Measurements from ENCODE around the gene SMO. TPM values are rescaled to one million over a fixed set of nuclear protein-coding genes. Genes with fewer than 3 reads are reported as not detected.

Gene SMO
- total RNA-seq, 1 donor from 2014 or later, result 103 TPM

DNA sequence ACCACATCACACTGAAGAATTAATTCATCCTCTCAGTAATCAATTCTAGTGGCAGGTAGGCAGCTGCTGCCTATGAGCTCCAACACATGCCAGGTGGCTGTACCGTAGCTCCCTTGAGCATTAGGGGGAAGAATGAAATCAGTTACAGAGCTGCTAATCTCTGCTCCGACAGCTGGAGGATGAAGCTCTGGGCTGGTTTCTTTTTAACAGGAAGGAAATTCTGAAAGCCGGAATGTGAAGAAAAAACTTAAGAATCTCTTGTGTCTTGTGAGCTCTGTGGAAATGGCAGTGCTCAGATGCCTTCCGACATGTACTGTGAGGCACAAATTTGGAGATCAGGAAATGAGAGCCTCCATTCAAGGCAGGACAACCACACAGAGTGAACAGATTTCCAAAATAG is 33.6 kb downstream of the SMO start:
- no peak for DNase-seq (ENCODE audit: low spot score, unreplicated experiment)
- peaks cover 2% of the 10 kb centered on the region for H3K36me3 Mint-ChIP-seq (ENCODE audit: insufficient read depth)
- TF ChIP-seq, protein P1, sequence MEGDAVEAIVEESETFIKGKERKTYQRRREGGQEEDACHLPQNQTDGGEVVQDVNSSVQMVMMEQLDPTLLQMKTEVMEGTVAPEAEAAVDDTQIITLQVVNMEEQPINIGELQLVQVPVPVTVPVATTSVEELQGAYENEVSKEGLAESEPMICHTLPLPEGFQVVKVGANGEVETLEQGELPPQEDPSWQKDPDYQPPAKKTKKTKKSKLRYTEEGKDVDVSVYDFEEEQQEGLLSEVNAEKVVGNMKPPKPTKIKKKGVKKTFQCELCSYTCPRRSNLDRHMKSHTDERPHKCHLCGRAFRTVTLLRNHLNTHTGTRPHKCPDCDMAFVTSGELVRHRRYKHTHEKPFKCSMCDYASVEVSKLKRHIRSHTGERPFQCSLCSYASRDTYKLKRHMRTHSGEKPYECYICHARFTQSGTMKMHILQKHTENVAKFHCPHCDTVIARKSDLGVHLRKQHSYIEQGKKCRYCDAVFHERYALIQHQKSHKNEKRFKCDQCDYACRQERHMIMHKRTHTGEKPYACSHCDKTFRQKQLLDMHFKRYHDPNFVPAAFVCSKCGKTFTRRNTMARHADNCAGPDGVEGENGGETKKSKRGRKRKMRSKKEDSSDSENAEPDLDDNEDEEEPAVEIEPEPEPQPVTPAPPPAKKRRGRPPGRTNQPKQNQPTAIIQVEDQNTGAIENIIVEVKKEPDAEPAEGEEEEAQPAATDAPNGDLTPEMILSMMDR (IDR thresholded peaks at IDR 0.05; ENCODE audit: unreplicated experiment), result no peak
- H3K27me3 Mint-ChIP-seq, result peaks cover 12% of the 10 kb centered on the region
- no peak overlapping the region for H3K4me3 Mint-ChIP-seq (ENCODE audit: low read depth)
- peaks cover 20% of the 10 kb centered on the region for H3K4me1 Mint-ChIP-seq (ENCODE audit: low read depth)
- H3K27ac Mint-ChIP-seq, result no peak overlapping the region
- H3K9me3 Mint-ChIP-seq (ENCODE audit: low read depth), result no peaks in the 10 kb centered on the region

DNA sequence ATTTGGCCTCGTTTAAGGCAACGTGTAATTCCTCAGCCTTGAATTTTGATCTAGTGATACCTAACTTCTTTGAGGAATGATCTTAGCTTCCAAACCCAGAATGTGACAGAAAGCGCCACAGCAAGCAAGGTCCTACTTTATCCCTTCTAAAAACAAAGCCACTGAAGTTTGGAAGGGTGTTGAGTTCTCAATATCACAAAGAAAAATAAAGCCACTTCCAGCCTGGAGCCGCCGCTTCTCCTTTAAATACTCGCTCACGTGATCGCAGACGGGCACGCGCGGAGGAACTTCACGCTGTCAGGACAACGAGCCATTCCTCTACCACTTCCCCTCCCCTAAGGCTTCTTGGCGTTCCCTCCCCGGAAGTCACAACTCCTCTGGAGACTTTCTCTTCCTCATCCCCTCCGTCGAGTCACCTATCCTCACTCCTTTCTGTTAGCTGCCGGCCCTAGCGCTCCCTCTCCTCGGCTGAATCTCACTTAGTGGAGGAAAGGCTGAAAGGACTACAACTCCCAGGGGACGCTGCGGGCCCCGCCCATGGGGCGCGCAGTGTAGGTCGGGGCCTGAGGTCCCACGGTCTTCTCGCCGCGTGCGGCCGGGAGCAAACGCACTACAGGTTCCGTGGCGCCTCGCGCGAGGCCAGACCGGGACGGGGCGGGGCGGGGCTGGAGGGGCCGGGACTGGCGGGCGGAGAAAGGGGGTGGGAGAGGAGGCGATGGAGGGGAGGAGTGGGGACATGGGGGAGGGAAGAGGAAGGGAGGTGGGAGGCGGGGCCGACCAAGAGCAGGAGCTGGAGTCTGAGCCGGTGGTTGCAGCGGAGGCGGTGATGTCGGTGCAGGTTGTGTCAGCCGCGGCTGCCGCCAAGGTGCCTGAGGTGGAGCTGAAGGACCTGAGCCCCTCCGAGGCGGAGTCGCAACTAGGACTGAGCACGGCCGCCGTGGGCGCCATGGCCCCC is 36.1 kb downstream of the SMO start, which contains the start of gene AHCYL2:
AHCYL2 (plus strand) TSS at position 780 of the 955 bp plus-strand sequence.
- H3K4me1 Mint-ChIP-seq (ENCODE audit: low read depth), result peaks cover 32% of the 10 kb centered on the region

DNA sequence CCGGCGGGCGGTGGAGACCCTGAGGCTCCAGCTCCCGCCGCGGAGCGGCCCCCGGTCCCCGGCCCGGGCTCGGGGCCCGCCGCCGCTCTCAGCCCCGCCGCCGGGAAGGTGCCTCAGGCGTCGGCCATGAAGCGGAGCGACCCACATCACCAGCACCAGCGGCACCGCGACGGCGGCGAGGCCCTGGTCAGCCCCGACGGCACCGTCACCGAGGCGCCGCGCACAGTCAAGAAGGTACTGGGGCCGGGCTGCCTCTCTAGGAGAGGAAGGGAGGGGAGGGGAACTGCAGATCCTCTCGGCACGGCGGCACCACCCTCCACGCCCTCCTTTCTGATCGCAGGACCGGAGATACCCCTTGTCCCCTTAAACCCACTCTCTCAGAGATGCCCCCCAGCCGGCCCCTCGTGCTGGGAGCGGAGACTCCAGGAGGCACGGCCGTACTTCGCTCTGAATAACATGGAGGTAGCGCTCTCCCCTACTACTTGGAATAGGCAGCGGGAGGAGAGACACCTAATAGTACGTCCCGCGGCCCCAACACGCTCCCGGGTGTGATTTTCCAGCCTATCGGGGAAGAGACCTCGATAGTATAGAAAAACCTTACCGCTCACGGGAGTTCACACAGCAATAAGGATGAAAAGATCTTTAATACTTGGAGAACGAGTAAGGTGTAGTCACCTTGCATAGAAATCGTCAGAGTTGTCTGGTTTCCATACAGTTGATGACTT is 36.9 kb downstream of the SMO start:
- DNase-seq (ENCODE audit: low spot score, unreplicated experiment), result peak; percentile 44
- Mint-ChIP-seq H3K36me3 (ENCODE audit: insufficient read depth) (no peaks in the 10 kb centered on the region), H3K27ac (peak overlapping the region; percentile 92), H3K4me3 (ENCODE audit: low read depth) (peak overlapping the region; percentile 91), H3K27me3 (peaks cover 12% of the 10 kb centered on the region), H3K4me1 (ENCODE audit: low read depth) (peaks cover 32% of the 10 kb centered on the region), H3K9me3 (ENCODE audit: low read depth) (no peaks in the 10 kb centered on the region)
- TF ChIP-seq, protein P1 (IDR thresholded peaks at IDR 0.05; ENCODE audit: unreplicated experiment), result no peak

More for the DNA sequence above, 36.1 kb downstream of the SMO start, which contains the start of gene AHCYL2:
- Mint-ChIP-seq H3K4me3 (ENCODE audit: low read depth) (peak within 1 kb of the TSS; percentile 91), H3K27me3 (peaks cover 12% of the 10 kb centered on the region), H3K36me3 (ENCODE audit: insufficient read depth) (no peaks in the 10 kb centered on the region), H3K9me3 (ENCODE audit: low read depth) (no peaks in the 10 kb centered on the region), H3K27ac (peak within 1 kb of the TSS; percentile 95)
- TF ChIP-seq, protein P1 (IDR thresholded peaks at IDR 0.05; ENCODE audit: unreplicated experiment), result no peak
- peak; percentile 96 for DNase-seq (ENCODE audit: low spot score, unreplicated experiment)

DNA sequence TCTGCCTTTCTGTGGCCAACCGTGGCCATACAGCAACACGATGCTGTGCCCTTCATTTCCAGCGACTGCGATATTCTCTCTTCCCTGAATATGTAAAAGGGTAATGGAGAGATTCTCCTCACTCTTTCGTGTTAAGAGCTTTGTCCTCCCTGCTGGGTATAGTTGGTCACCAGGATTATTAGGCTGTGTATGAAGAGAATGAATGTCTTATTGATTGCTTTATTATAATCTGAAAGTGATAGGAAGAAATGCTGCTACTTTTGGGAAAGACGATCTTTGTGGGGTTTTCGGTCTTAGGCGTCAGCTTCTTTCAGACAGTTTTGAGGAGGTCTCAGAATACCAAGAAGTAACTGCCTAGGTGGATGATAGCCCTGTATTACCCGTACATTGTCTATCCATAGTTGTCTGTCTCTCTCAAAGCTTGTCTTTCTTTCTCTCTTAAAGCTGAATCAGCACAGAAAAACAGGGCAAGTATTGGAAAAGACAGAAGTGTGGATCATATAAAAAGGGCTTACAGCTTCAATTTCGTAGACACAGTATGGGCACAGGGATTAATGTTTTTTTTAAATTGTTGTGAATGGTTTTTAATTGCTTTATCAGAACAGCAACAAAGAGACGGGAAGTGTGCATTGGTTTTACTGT is 37.6 kb downstream of the SMO start:
- TF ChIP-seq, protein P1 (IDR thresholded peaks at IDR 0.05; ENCODE audit: unreplicated experiment), result no peak
- Mint-ChIP-seq H3K4me1 (ENCODE audit: low read depth) (peaks cover 32% of the 10 kb centered on the region), H3K27ac (peak overlapping the region; percentile 92), H3K4me3 (ENCODE audit: low read depth) (peak overlapping the region; percentile 91), H3K36me3 (ENCODE audit: insufficient read depth) (no peaks in the 10 kb centered on the region), H3K27me3 (peaks cover 12% of the 10 kb centered on the region), H3K9me3 (ENCODE audit: low read depth) (no peaks in the 10 kb centered on the region)
- no peak for DNase-seq (ENCODE audit: low spot score, unreplicated experiment)

Measured in progenitor cell of endocrine pancreas (in vitro differentiated cells).